Astrocyte (in vitro differentiated cells and primary cell): ENCODE data around the gene AKAP8L. TPM values are rescaled to one million over a fixed set of nuclear protein-coding genes. Genes with fewer than 3 reads are reported as not detected.

ENCODE experiments used
- DNase-seq: peaks from one replicate; pipeline ENCODE4 v3.0.0-alpha.2; 2010; ENCODE audit warnings: low read depth
- FAIRE-seq: peaks from 2 replicates; lab custom pipeline; 2011; peaks lifted over from hg19 to GRCh38; lab: Jason Lieb, UNC
- H2AFZ ChIP-seq: 2 replicates; pipeline ENCODE4 v1.6.0; 2012; ENCODE audit warnings: low read depth, low read length, inconsistent platforms
- H3K27ac ChIP-seq: 2 replicates; pipeline ENCODE4 v1.5.1; 2011; ENCODE audit warnings: low read depth, low read length, inconsistent platforms
- H3K27me3 ChIP-seq: 2 replicates; pipeline ENCODE4 v1.6.0; 2011; ENCODE audit warnings: low read length, inconsistent platforms; ENCODE audit not compliant: insufficient read depth
- H3K36me3 ChIP-seq: 2 replicates; pipeline ENCODE4 v1.5.1; 2011; ENCODE audit warnings: low read length, inconsistent platforms; ENCODE audit not compliant: insufficient read depth
- H3K4me1 ChIP-seq: 2 replicates; pipeline ENCODE4 v1.5.1; 2011; ENCODE audit warnings: low read length, inconsistent platforms; ENCODE audit not compliant: insufficient read depth
- H3K4me2 ChIP-seq: 2 replicates; pipeline ENCODE4 v1.6.0; 2012; ENCODE audit warnings: low read length, inconsistent platforms
- H3K4me3 ChIP-seq: 2 replicates; pipeline ENCODE4 v1.5.1; 2011; ENCODE audit warnings: low read depth, mild to moderate bottlenecking, low read length, inconsistent platforms; ENCODE audit not compliant: insufficient read depth
- H3K79me2 ChIP-seq: 2 replicates; pipeline ENCODE4 v1.6.0; 2012; ENCODE audit warnings: mild to moderate bottlenecking, low read length, inconsistent platforms; ENCODE audit not compliant: insufficient read depth
- H3K9ac ChIP-seq: 2 replicates; pipeline ENCODE4 v1.6.0; 2012; ENCODE audit warnings: mild to moderate bottlenecking, low read length, inconsistent platforms
- H3K9me3 ChIP-seq: 2 replicates; pipeline ENCODE4 v1.5.1; 2012; ENCODE audit warnings: low read depth, mild to moderate bottlenecking, low read length, inconsistent platforms; ENCODE audit not compliant: insufficient read depth
- H4K20me1 ChIP-seq: 2 replicates; pipeline ENCODE4 v1.6.0; 2012; ENCODE audit warnings: low read length, inconsistent platforms; ENCODE audit not compliant: insufficient read depth
- H3K27ac Mint-ChIP-seq: one replicate; pipeline ENCODE4 v1.8.0; 2021; ENCODE audit warnings: mild to moderate bottlenecking, mixed read lengths; ENCODE audit not compliant: unreplicated experiment
- H3K27me3 Mint-ChIP-seq: one replicate; pipeline ENCODE4 v1.8.0; 2021; ENCODE audit warnings: low read depth, mixed read lengths; ENCODE audit not compliant: unreplicated experiment
- H3K36me3 Mint-ChIP-seq: one replicate; pipeline ENCODE4 v1.8.0; 2021; ENCODE audit warnings: low read depth, mixed read lengths; ENCODE audit not compliant: unreplicated experiment
- H3K4me1 Mint-ChIP-seq: one replicate; pipeline ENCODE4 v1.8.0; 2021; ENCODE audit warnings: low read depth, mixed read lengths; ENCODE audit not compliant: unreplicated experiment
- H3K4me3 Mint-ChIP-seq: one replicate; pipeline ENCODE4 v1.8.0; 2021; ENCODE audit warnings: mild to moderate bottlenecking, moderate library complexity, mixed read lengths; ENCODE audit not compliant: unreplicated experiment
- H3K9me3 Mint-ChIP-seq: one replicate; pipeline ENCODE4 v1.8.0; 2021; ENCODE audit warnings: mild to moderate bottlenecking, mixed read lengths; ENCODE audit not compliant: unreplicated experiment
- EZH2 ChIP-seq: IDR thresholded peaks from 2 replicates; pipeline ENCODE4 v1.6.1; 2012; ENCODE audit warnings: mild to moderate bottlenecking, low read length, inconsistent platforms; ENCODE audit not compliant: insufficient read depth
- total RNA-seq: library from RNA; stranded (reverse); gene quantifications from 2 replicates; pipeline ENCODE4 v1.2.1, GENCODE V29; 2021
- TF ChIP-seq, protein P1 (sequence below): IDR thresholded peaks from 2 replicates; pipeline ENCODE4 v1.5.1; 2011; ENCODE audit warnings: low read depth, mild to moderate bottlenecking, inconsistent platforms, low read length, moderate library complexity; ENCODE audit not compliant: insufficient read depth

The AKAP8L gene
- total RNA-seq, 1 donor from 2014 or later, result 101 TPM

DNA sequence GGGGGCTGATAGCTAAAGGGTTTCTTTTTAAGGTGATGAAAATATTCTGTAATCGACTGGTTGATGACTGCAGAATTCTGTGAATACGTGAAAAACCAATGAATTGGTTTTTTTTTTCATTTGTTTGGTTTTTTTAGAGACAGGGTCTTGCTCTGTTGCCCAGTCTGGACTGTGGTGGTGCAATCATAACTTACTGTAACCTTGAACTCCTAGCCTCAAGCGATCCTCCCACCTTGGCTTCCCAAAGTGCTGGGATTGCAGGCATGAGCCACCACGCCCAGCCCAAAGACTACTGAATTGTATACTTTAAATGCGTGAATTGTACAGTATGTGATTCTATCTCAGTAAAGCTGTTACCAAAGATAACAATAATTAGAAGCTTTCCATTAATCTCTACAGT lies 24.4 kb downstream of the AKAP8L start:
- DNase-seq (no peak), FAIRE-seq (no peak)
- Histone ChIP-seq H3K27me3 (no peaks in the 10 kb centered on the region), H2AFZ (no peak overlapping the region), H3K36me3 (peaks cover 32% of the 10 kb centered on the region), H3K9ac (no peak overlapping the region), H3K4me2 (no peak overlapping the region), H3K9me3 (no peaks in the 10 kb centered on the region), H3K27ac (no peak overlapping the region), H3K4me1 (no peaks in the 10 kb centered on the region), H4K20me1 (peaks cover 60% of the 10 kb centered on the region), H3K79me2 (peaks cover 58% of the 10 kb centered on the region), H3K4me3 (no peak overlapping the region)
- no peak overlapping the region for H3K27ac Mint-ChIP-seq
- no peaks in the 10 kb centered on the region for H3K9me3 Mint-ChIP-seq
- no peak overlapping the region for H3K4me3 Mint-ChIP-seq
- H3K4me1 Mint-ChIP-seq, result no peaks in the 10 kb centered on the region
- TF ChIP-seq, protein P1, sequence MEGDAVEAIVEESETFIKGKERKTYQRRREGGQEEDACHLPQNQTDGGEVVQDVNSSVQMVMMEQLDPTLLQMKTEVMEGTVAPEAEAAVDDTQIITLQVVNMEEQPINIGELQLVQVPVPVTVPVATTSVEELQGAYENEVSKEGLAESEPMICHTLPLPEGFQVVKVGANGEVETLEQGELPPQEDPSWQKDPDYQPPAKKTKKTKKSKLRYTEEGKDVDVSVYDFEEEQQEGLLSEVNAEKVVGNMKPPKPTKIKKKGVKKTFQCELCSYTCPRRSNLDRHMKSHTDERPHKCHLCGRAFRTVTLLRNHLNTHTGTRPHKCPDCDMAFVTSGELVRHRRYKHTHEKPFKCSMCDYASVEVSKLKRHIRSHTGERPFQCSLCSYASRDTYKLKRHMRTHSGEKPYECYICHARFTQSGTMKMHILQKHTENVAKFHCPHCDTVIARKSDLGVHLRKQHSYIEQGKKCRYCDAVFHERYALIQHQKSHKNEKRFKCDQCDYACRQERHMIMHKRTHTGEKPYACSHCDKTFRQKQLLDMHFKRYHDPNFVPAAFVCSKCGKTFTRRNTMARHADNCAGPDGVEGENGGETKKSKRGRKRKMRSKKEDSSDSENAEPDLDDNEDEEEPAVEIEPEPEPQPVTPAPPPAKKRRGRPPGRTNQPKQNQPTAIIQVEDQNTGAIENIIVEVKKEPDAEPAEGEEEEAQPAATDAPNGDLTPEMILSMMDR, result no peak
- TF ChIP-seq EZH2, result no peak
- H3K36me3 Mint-ChIP-seq, result peaks cover 35% of the 10 kb centered on the region
- H3K27me3 Mint-ChIP-seq, result no peaks in the 10 kb centered on the region

DNA sequence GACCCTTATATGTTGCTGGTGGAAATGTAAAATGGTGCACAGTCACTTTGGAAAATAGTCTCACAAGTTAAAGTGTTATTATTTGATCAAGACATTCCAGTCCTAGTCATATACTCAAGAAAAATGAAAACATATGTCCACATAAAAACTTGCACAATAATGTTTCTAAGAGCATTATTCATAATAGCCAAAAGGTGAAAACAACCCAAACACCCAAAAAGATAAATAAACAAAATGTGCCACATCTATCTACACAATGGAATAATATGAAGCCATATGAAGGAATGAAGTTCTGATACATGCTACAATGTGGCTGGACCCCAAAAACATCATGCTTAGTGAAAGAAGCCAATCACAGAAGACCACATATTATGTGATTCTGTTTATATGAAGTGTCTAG lies 24.8 kb downstream of the AKAP8L start:
- Histone ChIP-seq H3K27ac (no peak overlapping the region), H3K9ac (no peak overlapping the region), H3K4me2 (no peak overlapping the region), H3K4me3 (no peak overlapping the region), H3K36me3 (peaks cover 32% of the 10 kb centered on the region), H4K20me1 (peaks cover 58% of the 10 kb centered on the region), H3K9me3 (no peaks in the 10 kb centered on the region), H3K4me1 (no peaks in the 10 kb centered on the region), H3K27me3 (no peaks in the 10 kb centered on the region), H3K79me2 (peaks cover 63% of the 10 kb centered on the region), H2AFZ (no peak overlapping the region)
- Mint-ChIP-seq H3K27me3 (no peaks in the 10 kb centered on the region), H3K27ac (no peak overlapping the region), H3K9me3 (no peaks in the 10 kb centered on the region), H3K36me3 (peaks cover 35% of the 10 kb centered on the region), H3K4me1 (no peaks in the 10 kb centered on the region), H3K4me3 (no peak overlapping the region)
- TF ChIP-seq, protein P1, result no peak
- no peak for TF ChIP-seq EZH2
- FAIRE-seq (no peak), DNase-seq (no peak)

DNA sequence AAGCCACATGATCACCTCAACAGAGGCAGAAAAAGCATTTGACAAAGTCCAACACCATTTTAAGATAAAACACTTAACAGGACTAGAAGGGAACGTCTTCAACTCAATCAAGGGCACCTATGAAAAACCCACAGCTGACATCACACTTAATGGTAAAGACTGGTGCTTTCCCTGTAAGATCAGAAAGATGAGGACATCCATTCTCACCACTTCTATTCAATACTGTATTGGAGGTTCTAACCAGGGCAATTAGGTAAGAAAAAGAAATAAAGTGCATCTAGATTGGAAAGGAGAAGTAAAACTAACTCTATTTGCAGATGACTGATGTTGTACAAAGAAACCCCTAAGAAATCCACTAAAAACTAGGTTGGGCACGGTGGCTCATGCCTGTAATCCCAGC lies 28.0 kb downstream of the AKAP8L start:
- H3K9me3 Mint-ChIP-seq, result no peaks in the 10 kb centered on the region
- DNase-seq, result no peak
- no peak overlapping the region for H3K4me3 ChIP-seq
- H3K79me2 ChIP-seq, result peaks cover 67% of the 10 kb centered on the region
- peaks cover 12% of the 10 kb centered on the region for H3K36me3 ChIP-seq
- no peak overlapping the region for H3K4me3 Mint-ChIP-seq
- no peak overlapping the region for H3K4me2 ChIP-seq
- H2AFZ ChIP-seq, result no peak overlapping the region
- peaks cover 22% of the 10 kb centered on the region for H3K36me3 Mint-ChIP-seq
- H3K4me1 Mint-ChIP-seq, result no peaks in the 10 kb centered on the region
- H3K9ac ChIP-seq, result no peak overlapping the region
- peaks cover 53% of the 10 kb centered on the region for H4K20me1 ChIP-seq
- no peak overlapping the region for H3K27ac Mint-ChIP-seq
- H3K27me3 Mint-ChIP-seq, result no peaks in the 10 kb centered on the region
- TF ChIP-seq EZH2, result no peak
- TF ChIP-seq, protein P1, result no peak
- FAIRE-seq, result no peak
- H3K27ac ChIP-seq, result no peak overlapping the region
- H3K27me3 ChIP-seq, result no peaks in the 10 kb centered on the region
- no peaks in the 10 kb centered on the region for H3K4me1 ChIP-seq
- H3K9me3 ChIP-seq, result no peaks in the 10 kb centered on the region
